GM23338 (cell line): ENCODE results near the gene ADCY4.

ENCODE experiments used
- CTCF ChIP-seq, 2 experiments: fragments of 200-600 bp in 1 of 2; sonication (generic) in 1 of 2; conservative IDR thresholded peaks; 2 replicates each; pipeline versions ENCODE4 v1.5.1 to v1.6.1; 2016 to 2017; ENCODE audit warnings: antibody characterized with exemption in 2 of 2, low read depth in 2 of 2, mild to moderate bottlenecking in 2 of 2, moderate library complexity in 1 of 2
- POLR2AphosphoS5 ChIP-seq: IDR thresholded peaks from 2 replicates; pipeline ENCODE4 v1.6.1; 2016; ENCODE audit warnings: antibody characterized with exemption, low read depth

- TF ChIP-seq CTCF (conservative IDR thresholded peaks at IDR 0.05; ENCODE audit: low read depth in 2 of 2) (no peak), POLR2AphosphoS5 (no peak)
Observed at GRCh38 chr14:24337144-24337823, 2.4 kb upstream of the ADCY4 start.
